ENCODE data around the gene LLGL2. TPM values are rescaled to one million over a fixed set of nuclear protein-coding genes. Genes with fewer than 3 reads are reported as not detected.

LLGL2 gene
- total and polyA plus RNA-seq, 10 of the 15 experiments (the other 5 are each of a cell fraction or from before 2014, with no cell fraction given): 0.21 to 9.9 (median 4.5) TPM

DNA sequence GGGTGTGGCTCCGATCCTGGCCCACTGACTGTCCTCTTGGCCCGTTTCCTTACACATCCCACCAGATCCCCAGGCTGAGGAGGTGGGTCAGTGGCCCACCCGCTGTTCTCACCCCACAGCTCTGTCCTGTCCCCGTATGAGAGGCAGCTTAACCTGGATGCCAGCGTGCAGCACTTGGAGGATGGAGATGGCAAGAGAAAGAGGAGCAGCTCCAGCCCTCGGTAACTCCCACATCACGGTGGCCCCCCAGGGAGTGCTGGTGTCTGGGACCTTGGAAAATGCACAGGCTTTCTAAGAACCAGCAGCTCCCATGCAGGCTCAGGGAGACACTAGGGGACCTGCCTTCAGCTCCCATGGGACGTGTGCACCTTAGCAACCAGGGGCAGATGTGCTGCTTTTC is 4.2 kb upstream of the LLGL2 start:
- TF ChIP-seq LARP7 (IDR thresholded peaks at IDR 0.05) (no peak), RB1 (IDR thresholded peaks at IDR 0.05; ENCODE audit: borderline replicate concordance) (no peak), HCFC1 (IDR thresholded peaks at IDR 0.05; ENCODE audit: low read length) (no peak), YY1 (IDR thresholded peaks at IDR 0.05; ENCODE audit: low read depth, low read length) (no peak), EGR1 (IDR thresholded peaks at IDR 0.05; ENCODE audit: borderline replicate concordance in 1 of 2, low read depth in 2 of 2, low read length in 2 of 2) (no peak), ZNF24 (IDR thresholded peaks at IDR 0.05) (no peak), FOXK2 (IDR thresholded peaks at IDR 0.05) (no peak), EZH2 (IDR thresholded peaks at IDR 0.05; ENCODE audit: borderline replicate concordance, control insufficient read depth, low read depth, low read length) (no peak), SMAD1 (IDR thresholded peaks at IDR 0.05; ENCODE audit: low read depth, partially characterized antibody) (no peak), RBBP5 (conservative IDR thresholded peaks at IDR 0.05) (no peak), POLR2A (IDR thresholded peaks at IDR 0.05; ENCODE audit: low read depth, low read length) (no peak), CHD2 (IDR thresholded peaks at IDR 0.05; ENCODE audit: borderline replicate concordance, low read depth, low read length) (no peak), HDAC6 (IDR thresholded peaks at IDR 0.05; ENCODE audit: unreplicated experiment) (no peak)
- TF ChIP-seq, protein P1, sequence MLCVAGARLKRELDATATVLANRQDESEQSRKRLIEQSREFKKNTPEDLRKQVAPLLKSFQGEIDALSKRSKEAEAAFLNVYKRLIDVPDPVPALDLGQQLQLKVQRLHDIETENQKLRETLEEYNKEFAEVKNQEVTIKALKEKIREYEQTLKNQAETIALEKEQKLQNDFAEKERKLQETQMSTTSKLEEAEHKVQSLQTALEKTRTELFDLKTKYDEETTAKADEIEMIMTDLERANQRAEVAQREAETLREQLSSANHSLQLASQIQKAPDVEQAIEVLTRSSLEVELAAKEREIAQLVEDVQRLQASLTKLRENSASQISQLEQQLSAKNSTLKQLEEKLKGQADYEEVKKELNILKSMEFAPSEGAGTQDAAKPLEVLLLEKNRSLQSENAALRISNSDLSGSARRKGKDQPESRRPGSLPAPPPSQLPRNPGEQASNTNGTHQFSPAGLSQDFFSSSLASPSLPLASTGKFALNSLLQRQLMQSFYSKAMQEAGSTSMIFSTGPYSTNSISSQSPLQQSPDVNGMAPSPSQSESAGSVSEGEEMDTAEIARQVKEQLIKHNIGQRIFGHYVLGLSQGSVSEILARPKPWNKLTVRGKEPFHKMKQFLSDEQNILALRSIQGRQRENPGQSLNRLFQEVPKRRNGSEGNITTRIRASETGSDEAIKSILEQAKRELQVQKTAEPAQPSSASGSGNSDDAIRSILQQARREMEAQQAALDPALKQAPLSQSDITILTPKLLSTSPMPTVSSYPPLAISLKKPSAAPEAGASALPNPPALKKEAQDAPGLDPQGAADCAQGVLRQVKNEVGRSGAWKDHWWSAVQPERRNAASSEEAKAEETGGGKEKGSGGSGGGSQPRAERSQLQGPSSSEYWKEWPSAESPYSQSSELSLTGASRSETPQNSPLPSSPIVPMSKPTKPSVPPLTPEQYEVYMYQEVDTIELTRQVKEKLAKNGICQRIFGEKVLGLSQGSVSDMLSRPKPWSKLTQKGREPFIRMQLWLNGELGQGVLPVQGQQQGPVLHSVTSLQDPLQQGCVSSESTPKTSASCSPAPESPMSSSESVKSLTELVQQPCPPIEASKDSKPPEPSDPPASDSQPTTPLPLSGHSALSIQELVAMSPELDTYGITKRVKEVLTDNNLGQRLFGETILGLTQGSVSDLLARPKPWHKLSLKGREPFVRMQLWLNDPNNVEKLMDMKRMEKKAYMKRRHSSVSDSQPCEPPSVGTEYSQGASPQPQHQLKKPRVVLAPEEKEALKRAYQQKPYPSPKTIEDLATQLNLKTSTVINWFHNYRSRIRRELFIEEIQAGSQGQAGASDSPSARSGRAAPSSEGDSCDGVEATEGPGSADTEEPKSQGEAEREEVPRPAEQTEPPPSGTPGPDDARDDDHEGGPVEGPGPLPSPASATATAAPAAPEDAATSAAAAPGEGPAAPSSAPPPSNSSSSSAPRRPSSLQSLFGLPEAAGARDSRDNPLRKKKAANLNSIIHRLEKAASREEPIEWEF (IDR thresholded peaks at IDR 0.05; ENCODE audit: insufficient replicate concordance, low read depth, low read length): no peak
- TF ChIP-seq, protein P2, sequence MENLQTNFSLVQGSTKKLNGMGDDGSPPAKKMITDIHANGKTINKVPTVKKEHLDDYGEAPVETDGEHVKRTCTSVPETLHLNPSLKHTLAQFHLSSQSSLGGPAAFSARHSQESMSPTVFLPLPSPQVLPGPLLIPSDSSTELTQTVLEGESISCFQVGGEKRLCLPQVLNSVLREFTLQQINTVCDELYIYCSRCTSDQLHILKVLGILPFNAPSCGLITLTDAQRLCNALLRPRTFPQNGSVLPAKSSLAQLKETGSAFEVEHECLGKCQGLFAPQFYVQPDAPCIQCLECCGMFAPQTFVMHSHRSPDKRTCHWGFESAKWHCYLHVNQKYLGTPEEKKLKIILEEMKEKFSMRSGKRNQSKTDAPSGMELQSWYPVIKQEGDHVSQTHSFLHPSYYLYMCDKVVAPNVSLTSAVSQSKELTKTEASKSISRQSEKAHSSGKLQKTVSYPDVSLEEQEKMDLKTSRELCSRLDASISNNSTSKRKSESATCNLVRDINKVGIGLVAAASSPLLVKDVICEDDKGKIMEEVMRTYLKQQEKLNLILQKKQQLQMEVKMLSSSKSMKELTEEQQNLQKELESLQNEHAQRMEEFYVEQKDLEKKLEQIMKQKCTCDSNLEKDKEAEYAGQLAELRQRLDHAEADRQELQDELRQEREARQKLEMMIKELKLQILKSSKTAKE (IDR thresholded peaks at IDR 0.05; ENCODE audit: low read depth, poor library complexity, severe bottlenecking): no peak
- Histone ChIP-seq H3K79me2 (ENCODE audit: control insufficient read depth, insufficient read depth, low read length) (peaks cover 14% of the 10 kb centered on the region), H3K9me3 (replicated peaks; ENCODE audit: control insufficient read depth, insufficient read depth, low read length) (no peaks in the 10 kb centered on the region), H2AFZ (ENCODE audit: control insufficient read depth, low read depth, low read length) (no peak overlapping the region), H3K4me3 (no peak overlapping the region), H3K27me3 (replicated peaks in 1 of 2; ENCODE audit: control insufficient read depth in 2 of 2, insufficient read depth in 2 of 2, low read length in 1 of 2) (0 out of 4 replicates have a peak, but pooled peaks cover 0 to 3% of the 10 kb centered on the region in 2 experiments), H3K4me1 (ENCODE audit: control insufficient read depth, insufficient read depth, low read length) (peaks cover 23% of the 10 kb centered on the region), H4K20me1 (ENCODE audit: control insufficient read depth, insufficient read depth) (no peaks in the 10 kb centered on the region), H3K4me2 (ENCODE audit: control insufficient read depth, insufficient read depth) (no peak overlapping the region), H3K36me3 (ENCODE audit: control insufficient read depth in 2 of 2, insufficient read depth in 2 of 2, low read length in 1 of 2) (peaks cover 0 to 2% of the 10 kb centered on the region in 2 experiments; a peak in 3 of 4 replicates), H3K27ac (ENCODE audit: control insufficient read depth, insufficient read depth) (no peak overlapping the region), H3K9ac (ENCODE audit: control insufficient read depth, insufficient read depth, low read length) (no peak overlapping the region)
- intact Hi-C loops (cut with micrococcal nuclease; ENCODE audit: unreplicated experiment) (no loop called here), in situ Hi-C loops (cut with MboI) (no loop called here)
- DNase-seq (ENCODE audit: low read depth, low spot score) (no peak), ATAC-seq (no peak), FAIRE-seq (no peak)
- ChIA-PET SMC1A (ENCODE audit: uncharacterized antibody, unreplicated experiment) (no interaction called here), POLR2A (interaction anchor here (0.6 kb wide), 1 partner anchor 92 kb away, joined by 3 read pairs; no protein-coding TSS in a partner anchor), CTCF (no interaction called here), RAD21 (ENCODE audit: unreplicated experiment) (no interaction called here)
- 95% methylated on average over 8 of the region's 8 CpGs for whole genome bisulfite sequencing (ENCODE audit: insufficient coverage, insufficient replicate concordance, low lambda C conversion rate, missing lambda C conversion rate)
- BruUV-seq (replicated peaks): no TSS peak
